GM19193 (cell line): Measurements from ENCODE around the gene TNKS2.

Experiments used
- POLR2A ChIP-seq: IDR thresholded peaks from 4 replicates; pipeline ENCODE4 v1.6.1; 2011; ENCODE audit not compliant: insufficient read depth, insufficient read length; ENCODE audit errors: extremely low read depth

TNKS2 gene

GRCh38 chr10:91908337-91909116, 110.3 kb downstream of the TNKS2 start:
- peak; percentile 58 for TF ChIP-seq POLR2A

DNA sequence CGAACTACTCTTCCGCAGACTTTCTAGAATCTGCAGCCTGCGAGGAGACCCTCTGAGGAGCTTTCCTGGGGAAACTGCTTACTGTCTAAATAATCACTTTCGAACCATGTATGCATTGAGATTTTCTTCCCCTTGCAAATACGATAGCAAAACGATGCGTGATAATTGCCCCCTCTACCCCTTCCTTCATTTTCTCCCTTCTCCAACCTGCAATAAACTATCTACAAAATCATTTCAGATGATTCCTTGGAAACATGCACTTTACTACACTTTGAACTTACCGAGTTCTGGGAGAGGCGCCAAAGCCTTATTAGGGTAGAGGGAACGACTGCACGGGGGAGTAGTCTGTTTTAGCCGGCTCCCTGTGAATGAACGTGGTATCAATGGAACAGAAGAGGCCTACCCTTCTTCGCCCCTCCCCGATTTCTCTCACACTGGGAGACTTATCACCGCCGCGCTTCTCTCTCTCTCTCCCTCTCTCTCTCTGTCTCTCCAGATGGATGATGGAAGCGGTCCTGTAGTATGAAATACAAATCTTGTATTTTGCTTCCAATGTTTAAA, 111.0 kb downstream of the TNKS2 start, which contains the start of gene FGFBP3:
FGFBP3 (minus strand) TSS at position 370 of the 561 bp plus-strand sequence. CDS start 517 bp downstream, outside the sequence.
- TF ChIP-seq POLR2A, result no peak

- TF ChIP-seq POLR2A, result no peak
Observed at GRCh38 chr10:91910467-91910866, 112.2 kb downstream of the TNKS2 start.
